HepG2 (cell line): Measurements from ENCODE around the gene TSPAN32. TPM values are rescaled to one million over a fixed set of nuclear protein-coding genes. Genes with fewer than 3 reads are reported as not detected.

Source experiments
- ATAC-seq: fragments of 200-7000 bp; cut with Tn5 transposase; 3 replicates; pipeline ENCODE4 v1.9.1; 2020; ENCODE audit warnings: mild to moderate bottlenecking, moderate library complexity
- BruUV-seq: library from RNA; stranded (reverse); fragments of 400-500 nt; replicated peaks from 2 replicates; lab custom pipeline; 2021; lab: Mats Ljungman, UMichigan
- CTCF ChIA-PET: fragments of 300-600 bp; formaldehyde crosslinking; extraction: SDS; loops from one replicate; lab custom pipeline; 2021; ENCODE audit warnings: low total read pairs, inconsistent platforms, low intra/inter-chr PET ratio; lab: Yijun Ruan, JAX
- POLR2A ChIA-PET: fragments of 350-600 bp; sonication (Branson Sonifier 250); formaldehyde crosslinking; loops from one replicate; lab custom pipeline; 2020; ENCODE audit warnings: antibody characterized with exemption, inconsistent platforms; lab: Yijun Ruan, JAX
- DNase-seq: peaks from one replicate; pipeline ENCODE4 v3.0.0-alpha.2; 2015; ENCODE audit warnings: low spot score
- FAIRE-seq: peaks from 3 replicates; lab custom pipeline; 2011; peaks lifted over from hg19 to GRCh38; lab: Jason Lieb, UNC
- H2AFZ ChIP-seq: one replicate; pipeline ENCODE4 v1.6.1; 2011; ENCODE audit warnings: low read length, inconsistent platforms
- H3K27ac ChIP-seq: fragments of 300-600 bp; 3 replicates; pipeline ENCODE4 v1.8.0; 2011; ENCODE audit warnings: mixed run types, mild to moderate bottlenecking, mixed read lengths, low read length, inconsistent platforms; ENCODE audit not compliant: insufficient read depth; ENCODE audit errors: extremely low read length
- H3K27me3 ChIP-seq, 2 experiments: fragments of 200-600 bp in 1 of 2; 2 replicates in 1 of 2; 3 replicates in 1 of 2; pipeline versions ENCODE4 v1.6.0 to v1.8.0; 2011; ENCODE audit warnings: low read length in 2 of 2, mild to moderate bottlenecking in 2 of 2, moderate library complexity in 2 of 2, inconsistent platforms in 1 of 2; ENCODE audit not compliant: insufficient read depth in 2 of 2, control insufficient read depth in 1 of 2
- H3K36me3 ChIP-seq, 2 experiments: fragments of 200-600 bp in 1 of 2; replicated peaks in 1 of 2; 2 replicates in 1 of 2; 3 replicates in 1 of 2; pipeline versions ENCODE4 v1.5.1 to v1.8.0; 2011; ENCODE audit warnings: low read length in 2 of 2, inconsistent platforms in 1 of 2; ENCODE audit not compliant: insufficient read depth in 2 of 2, control insufficient read depth in 1 of 2
- H3K4me1 ChIP-seq: 2 replicates; pipeline ENCODE4 v1.5.1; 2012; ENCODE audit warnings: low read length, inconsistent platforms; ENCODE audit not compliant: insufficient read depth
- H3K4me2 ChIP-seq: 2 replicates; pipeline ENCODE4 v1.6.0; 2011; ENCODE audit warnings: low read depth, low read length, inconsistent platforms
- H3K4me3 ChIP-seq, 3 experiments: fragments of 200-600 bp in 1 of 3; sonication (generic), shearing (Covaris generic) in 1 of 3; replicated peaks in 1 of 3; 2 replicates each; pipeline ENCODE4 v1.5.1; 2011 to 2016; ENCODE audit warnings: low read length in 3 of 3, inconsistent platforms in 2 of 3, low read depth in 2 of 3, mild to moderate bottlenecking in 2 of 3, control low read depth in 1 of 3, mixed read lengths in 1 of 3; ENCODE audit not compliant: insufficient read depth in 1 of 3
- H3K79me2 ChIP-seq: one replicate; pipeline ENCODE4 v1.6.1; 2011; ENCODE audit warnings: low read length, inconsistent platforms; ENCODE audit not compliant: insufficient read depth
- H3K9ac ChIP-seq: 2 replicates; pipeline ENCODE4 v1.6.0; 2011; ENCODE audit warnings: mild to moderate bottlenecking, low read depth, low read length, inconsistent platforms; ENCODE audit not compliant: insufficient read depth
- H3K9me3 ChIP-seq: 2 replicates; pipeline ENCODE4 v1.5.1; 2012; ENCODE audit warnings: mild to moderate bottlenecking, low read length
- H4K20me1 ChIP-seq: 2 replicates; pipeline ENCODE4 v1.6.0; 2011; ENCODE audit warnings: inconsistent platforms, mild to moderate bottlenecking, low read length, moderate library complexity; ENCODE audit not compliant: insufficient read depth
- BORCS8-MEF2B ChIP-seq: sonication (generic); formaldehyde crosslinking; IDR thresholded peaks from 2 replicates; pipeline ENCODE4 v1.8.0; 2022; ENCODE audit warnings: mild to moderate bottlenecking, missing genetic modification reagents
- CENPT ChIP-seq: sonication (generic); formaldehyde crosslinking; IDR thresholded peaks from 2 replicates; pipeline ENCODE4 v1.8.0; 2022; ENCODE audit warnings: low read depth, mild to moderate bottlenecking, moderate library complexity, missing genetic modification reagents
- IKZF1 ChIP-seq: fragments of 450-650 bp; IDR thresholded peaks from 2 replicates; pipeline ENCODE4 v1.7.1; 2016
- MXI1 ChIP-seq: IDR thresholded peaks from 3 replicates; pipeline ENCODE4 v1.6.1; 2012; ENCODE audit warnings: low read depth, low read length, inconsistent platforms, borderline replicate concordance
- NFIB ChIP-seq: sonication (generic); formaldehyde crosslinking; IDR thresholded peaks from 2 replicates; pipeline ENCODE4 v1.9.0; 2021; ENCODE audit warnings: missing genetic modification reagents, mild to moderate bottlenecking, borderline replicate concordance
- NFYB ChIP-seq: sonication (generic); formaldehyde crosslinking; IDR thresholded peaks from 2 replicates; pipeline ENCODE4 v1.4.0; 2020; ENCODE audit warnings: missing genetic modification reagents
- NRL ChIP-seq: sonication (generic); formaldehyde crosslinking; IDR thresholded peaks from 2 replicates; pipeline ENCODE4 v1.5.0; 2020; ENCODE audit warnings: missing genetic modification reagents, mild to moderate bottlenecking, moderate library complexity, borderline replicate concordance
- PAF1 ChIP-seq: IDR thresholded peaks from 2 replicates; pipeline ENCODE4 v1.6.1; 2016; ENCODE audit warnings: missing genetic modification reagents, missing compliant biosample characterization
- PBX2 ChIP-seq: IDR thresholded peaks from 2 replicates; pipeline ENCODE4 v1.6.1; 2016; ENCODE audit warnings: control low read depth
- PITX1 ChIP-seq: sonication (generic); formaldehyde crosslinking; IDR thresholded peaks from 2 replicates; pipeline ENCODE4 v1.5.1; 2020; ENCODE audit warnings: mild to moderate bottlenecking, missing genetic modification reagents
- RFX5 ChIP-seq: IDR thresholded peaks from 2 replicates; pipeline ENCODE4 v1.6.1; 2011; ENCODE audit warnings: low read depth, low read length, improper control_type of control experiment
- SCMH1 ChIP-seq: sonication (generic); formaldehyde crosslinking; IDR thresholded peaks from 2 replicates; pipeline ENCODE4 v1.9.0; 2021; ENCODE audit warnings: missing genetic modification reagents, mild to moderate bottlenecking, borderline replicate concordance
- ZBTB44 ChIP-seq: sonication (generic); formaldehyde crosslinking; IDR thresholded peaks from 2 replicates; pipeline ENCODE4 v1.4.0; 2020; ENCODE audit warnings: missing genetic modification reagents
- ZFP82 ChIP-seq: sonication (generic); formaldehyde crosslinking; IDR thresholded peaks from 2 replicates; pipeline ENCODE4 v1.5.1; 2020; ENCODE audit warnings: mild to moderate bottlenecking, missing genetic modification reagents, borderline replicate concordance
- ZFY ChIP-seq: sonication (generic); formaldehyde crosslinking; IDR thresholded peaks from 2 replicates; pipeline ENCODE4 v1.4.0; 2020; ENCODE audit warnings: missing genetic modification reagents
- ZKSCAN8 ChIP-seq: IDR thresholded peaks from 2 replicates; pipeline ENCODE4 v1.6.1; 2016; ENCODE audit warnings: borderline replicate concordance, missing genetic modification reagents, missing compliant biosample characterization
- ZNF33A ChIP-seq: sonication (generic); formaldehyde crosslinking; IDR thresholded peaks from 2 replicates; pipeline ENCODE4 v1.5.1; 2020; ENCODE audit warnings: missing genetic modification reagents, mild to moderate bottlenecking, moderate library complexity, borderline replicate concordance
- WGBS: methylation state at CpG from one replicate; pipeline ENCODE4 v1.1.6; 2017; ENCODE audit warnings: low lambda C conversion rate; 5-methylcytosine and 5-hydroxymethylcytosine counted together
- in situ Hi-C: cut with HindIII; loops from 2 replicates; pipeline ENCODE4 v1.10.0; 2017; ENCODE audit warnings: low pct_unique_long_range_greater_than_20kb; ENCODE audit not compliant: extremely low pct_ligation_motif_present
- intact Hi-C: fragments of 100-400 bp; cut with micrococcal nuclease; formaldehyde crosslinking; loops from one replicate; pipeline ENCODE4 v1.10.0; 2022; ENCODE audit not compliant: unreplicated experiment
- polyA plus RNA-seq, 8 experiments: library from polyadenylated mRNA; depleted of rRNA in 3 of 8; stranded (reverse) in 7 of 8; unstranded in 1 of 8; fragments of >200 nt; fragmentation: Illumina TruSeq in 4 of 8; extraction: Trizol in 4 of 8; gene quantifications; 2 replicates each; pipeline versions ENCODE4 v1.2.1 to v1.2.3, GENCODE V29; 2011 to 2016; ENCODE audit warnings: low read depth in 4 of 8, missing spikeins in 1 of 8, mixed read lengths in 1 of 8; ENCODE audit not compliant: insufficient read depth in 1 of 8
- total RNA-seq, 5 experiments: library from RNA; depleted of rRNA; stranded (reverse); fragments of >200 nt; fragmentation: Illumina TruSeq; extraction: Trizol; gene quantifications; 2 replicates each; pipeline ENCODE4 v1.2.3, GENCODE V29; 2016; ENCODE audit warnings: low read depth in 1 of 5

The TSPAN32 gene
- total and polyA plus RNA-seq, 2 of the 13 experiments (the other 11 are each of a cell fraction or from before 2014, with no cell fraction given): 0.09 to 0.70 TPM

DNA sequence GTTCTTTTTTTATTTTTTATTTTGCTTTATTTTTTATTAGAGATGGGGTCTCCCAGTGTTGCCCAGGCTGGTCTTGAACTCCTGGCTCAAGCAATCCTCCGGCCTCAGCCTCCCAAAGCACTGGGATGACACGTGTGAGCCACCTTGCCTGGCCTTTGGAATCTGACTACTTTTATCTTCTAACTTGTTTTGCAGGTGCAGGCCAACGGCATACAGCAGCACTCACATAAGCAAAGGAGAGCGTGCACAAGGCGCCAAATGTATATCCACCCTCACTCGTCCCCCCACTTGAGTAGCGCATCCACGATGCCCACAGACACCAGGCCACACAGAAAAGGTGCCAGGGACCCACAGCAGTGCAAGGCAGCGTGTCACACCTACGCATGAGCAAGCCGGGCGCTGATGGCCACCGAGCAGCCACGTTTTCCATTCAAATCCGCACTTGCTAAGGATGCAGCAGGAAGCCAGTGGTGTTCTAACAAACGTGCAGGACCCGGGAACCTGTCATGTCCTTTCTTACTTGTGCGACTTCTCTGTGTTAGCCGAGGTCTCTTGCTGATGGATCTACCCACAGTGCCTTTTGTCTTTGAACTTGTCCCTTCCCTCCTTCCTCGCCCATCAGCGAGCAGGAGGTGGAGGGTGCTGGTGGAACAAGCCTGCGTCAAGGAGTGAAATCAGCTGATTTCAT, 37.3 kb upstream of the TSPAN32 start (continued):
- TF ChIP-seq CENPT (CRISPR knock-in tag): no peak

DNA sequence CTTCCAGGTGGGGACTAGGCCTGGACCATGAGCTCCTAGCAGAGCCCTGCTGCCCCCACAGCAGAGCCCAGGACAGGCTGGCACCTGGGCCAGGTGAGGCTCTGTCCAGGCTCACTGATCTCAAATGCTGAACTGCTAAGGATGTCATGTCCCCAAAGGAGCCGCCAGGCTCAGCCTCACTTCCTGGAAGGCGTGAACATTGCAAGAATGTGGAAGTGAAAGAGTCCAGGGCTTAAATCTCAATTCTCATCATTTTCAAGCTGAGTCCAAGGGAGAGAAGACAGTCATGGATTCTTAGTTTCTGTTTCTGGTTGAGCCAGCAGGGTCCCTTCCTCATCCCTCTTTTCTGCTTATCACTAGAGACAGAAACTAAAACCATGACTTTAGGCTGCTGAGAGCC, 36.4 kb upstream of the TSPAN32 start:
- ATAC-seq (no peak), DNase-seq (no peak), FAIRE-seq (no peak)
- ChIA-PET CTCF (no interaction called here), POLR2A (no interaction called here)
- in situ Hi-C loops (no loop called here), intact Hi-C loops (loop anchor here (10.0 kb wide), 1 partner anchor 51 kb away; no protein-coding TSS in a partner anchor)
- H3K79me2 ChIP-seq: no peaks in the 10 kb centered on the region
- no peaks in the 10 kb centered on the region for H4K20me1 ChIP-seq
- no peaks in the 10 kb centered on the region for H3K9me3 ChIP-seq
- BruUV-seq: no TSS peak
- no peak overlapping the region for H3K4me2 ChIP-seq
- H3K9ac ChIP-seq: no peak overlapping the region
- no peak for TF ChIP-seq SCMH1 (CRISPR knock-in tag)
- no peak for TF ChIP-seq NFIB (CRISPR knock-in tag)
- no peak for TF ChIP-seq ZFP82 (CRISPR knock-in tag)
- no peak for TF ChIP-seq PAF1 (CRISPR knock-in tag)
- TF ChIP-seq PITX1 (CRISPR knock-in tag): no peak
- no peak for TF ChIP-seq ZBTB44 (CRISPR knock-in tag)
- TF ChIP-seq BORCS8-MEF2B (CRISPR knock-in tag): no peak
- no peak for TF ChIP-seq PBX2 (CRISPR knock-in tag)
- no peak for TF ChIP-seq NFYB (CRISPR knock-in tag)
- no peak for TF ChIP-seq ZKSCAN8
- no peak for TF ChIP-seq ZFY (CRISPR knock-in tag)
- no peak for TF ChIP-seq IKZF1
- no peak for TF ChIP-seq MXI1
- TF ChIP-seq RFX5: no peak
- TF ChIP-seq NRL (CRISPR knock-in tag): no peak
- TF ChIP-seq ZNF33A (CRISPR knock-in tag): no peak
- no peak overlapping the region for H2AFZ ChIP-seq
- H3K4me1 ChIP-seq: peaks cover 10% of the 10 kb centered on the region; the same call in 1 of the 2 replicates
- peaks cover 7 to 55% of the 10 kb centered on the region in 2 experiments; a peak in 4 of 5 replicates for H3K27me3 ChIP-seq
- H3K4me3 ChIP-seq: no peak overlapping the region
- WGBS: 14% methylated on average over 2 of the region's 2 CpGs
- H3K27ac ChIP-seq: no peak overlapping the region
- no peaks in the 10 kb centered on the region for H3K36me3 ChIP-seq
